Sigmoid colon (tissue), 3 donors: ENCODE data around the gene TOLLIP.

Source experiments
- POLR2A ChIP-seq, 2 donors: fragments of 450-650 bp; IDR thresholded peaks; one replicate each; pipeline ENCODE4 v1.6.1; 2016; ENCODE audit warnings: antibody characterized with exemption in 2 of 2, mild to moderate bottlenecking in 2 of 2, moderate library complexity in 2 of 2
- TF ChIP-seq, protein P1 (sequence below), 4 experiments: fragments of 450-650 bp in 3 of 4; fragments of 200-600 bp in 1 of 4; IDR thresholded peaks; one replicate each; pipeline ENCODE4 v1.5.1; 2016 to 2019; ENCODE audit warnings: antibody characterized with exemption in 4 of 4, mild to moderate bottlenecking in 3 of 4, moderate library complexity in 2 of 4

DNA sequence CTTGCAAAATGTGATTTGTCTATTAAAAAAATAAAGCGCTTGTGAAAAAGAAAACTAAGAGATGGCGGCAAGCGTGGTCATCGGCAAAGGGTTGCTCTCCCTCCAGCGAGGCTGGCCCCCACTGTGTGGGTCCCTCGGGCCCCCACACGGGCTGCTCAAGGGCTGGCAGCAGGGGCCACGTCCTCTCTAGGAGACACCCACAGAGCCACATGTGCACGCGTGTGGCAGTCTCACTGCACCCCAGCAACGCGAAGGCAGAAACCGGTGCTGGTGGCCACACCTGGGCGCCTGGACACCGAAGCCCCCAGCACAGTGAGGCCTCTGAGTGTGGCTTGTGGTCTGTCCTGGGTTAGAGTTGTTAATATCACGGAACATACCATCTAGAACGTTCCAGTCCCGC lies 34.4 kb downstream of the TOLLIP start:
- TF ChIP-seq, protein P1, sequence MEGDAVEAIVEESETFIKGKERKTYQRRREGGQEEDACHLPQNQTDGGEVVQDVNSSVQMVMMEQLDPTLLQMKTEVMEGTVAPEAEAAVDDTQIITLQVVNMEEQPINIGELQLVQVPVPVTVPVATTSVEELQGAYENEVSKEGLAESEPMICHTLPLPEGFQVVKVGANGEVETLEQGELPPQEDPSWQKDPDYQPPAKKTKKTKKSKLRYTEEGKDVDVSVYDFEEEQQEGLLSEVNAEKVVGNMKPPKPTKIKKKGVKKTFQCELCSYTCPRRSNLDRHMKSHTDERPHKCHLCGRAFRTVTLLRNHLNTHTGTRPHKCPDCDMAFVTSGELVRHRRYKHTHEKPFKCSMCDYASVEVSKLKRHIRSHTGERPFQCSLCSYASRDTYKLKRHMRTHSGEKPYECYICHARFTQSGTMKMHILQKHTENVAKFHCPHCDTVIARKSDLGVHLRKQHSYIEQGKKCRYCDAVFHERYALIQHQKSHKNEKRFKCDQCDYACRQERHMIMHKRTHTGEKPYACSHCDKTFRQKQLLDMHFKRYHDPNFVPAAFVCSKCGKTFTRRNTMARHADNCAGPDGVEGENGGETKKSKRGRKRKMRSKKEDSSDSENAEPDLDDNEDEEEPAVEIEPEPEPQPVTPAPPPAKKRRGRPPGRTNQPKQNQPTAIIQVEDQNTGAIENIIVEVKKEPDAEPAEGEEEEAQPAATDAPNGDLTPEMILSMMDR (IDR thresholded peaks at IDR 0.05) = no peak
- no peak for TF ChIP-seq POLR2A (IDR thresholded peaks at IDR 0.05)
